Measurements from ENCODE around the gene DAPK2.

DNA sequence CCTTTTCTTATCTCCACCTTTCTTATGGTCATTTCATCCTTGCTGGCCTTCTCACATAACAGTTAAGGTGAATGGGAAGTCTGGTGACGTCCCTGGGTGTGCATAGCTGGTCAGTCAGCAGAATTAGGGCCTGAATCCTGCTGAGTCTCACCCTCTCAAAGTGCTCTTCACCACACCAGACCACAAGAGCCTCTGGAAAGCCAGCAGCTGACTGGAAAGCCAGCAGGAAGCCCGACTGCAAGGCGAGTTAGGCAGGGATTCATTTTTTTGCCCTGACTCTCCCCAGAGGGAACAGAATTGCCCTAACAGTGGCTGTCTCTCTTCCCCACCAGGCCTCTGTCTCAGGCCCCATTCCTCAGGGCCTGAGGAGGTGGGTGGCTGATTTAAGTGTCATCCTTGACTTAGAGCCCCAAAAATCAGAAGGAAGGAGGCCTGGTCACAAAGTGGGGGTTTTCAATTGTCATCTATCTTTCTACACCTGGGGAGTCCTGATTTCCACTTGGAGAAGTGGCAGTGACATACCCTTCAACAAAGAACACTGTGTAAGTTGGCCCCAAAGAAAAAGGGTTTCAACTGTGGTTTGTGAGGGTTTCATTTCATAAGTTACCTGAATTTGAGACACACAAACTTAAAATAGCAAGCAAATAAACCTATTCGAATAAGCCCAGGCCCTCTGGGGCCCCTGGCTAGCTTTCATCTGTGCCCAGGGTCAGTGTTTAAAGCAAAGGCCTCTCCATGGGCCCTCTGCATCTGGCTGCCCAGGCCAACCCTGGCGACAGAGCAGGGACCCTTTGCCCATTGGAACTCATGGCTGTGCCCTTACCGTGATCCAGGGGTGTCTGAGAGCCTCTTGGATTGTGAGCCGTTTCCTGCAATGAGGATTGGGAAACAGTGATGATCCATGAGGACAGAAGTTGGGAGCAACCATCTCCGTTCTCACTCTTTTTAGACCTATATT lies 122.0 kb downstream of the DAPK2 start:
- TF ChIP-seq TAF1 (IDR thresholded peaks at IDR 0.05; ENCODE audit: low read depth, low read length) (no peak), POLR2A (IDR thresholded peaks at IDR 0.05; ENCODE audit: low read depth, low read length) (no peak), POLR2AphosphoS5 (IDR thresholded peaks at IDR 0.05; ENCODE audit: low read depth, low read length) (no peak)
